Right hindlimb (tissue), 1 donor: Measurements from ENCODE around the gene RALGPS1.

Experiments
- DNase-seq: peaks from one replicate; pipeline ENCODE4 v3.0.0-alpha.2; 2018

Gene RALGPS1

GRCh38 chr9:127229691-127230417 lies 315.3 kb downstream of the RALGPS1 start:
- DNase-seq: no peak

GRCh38 chr9:127231666-127232065 lies 317.1 kb downstream of the RALGPS1 start:
- DNase-seq: no peak

GRCh38 chr9:127232833-127233549 lies 318.4 kb downstream of the RALGPS1 start:
- no peak for DNase-seq

- DNase-seq: no peak
Observed at GRCh38 chr9:127233550-127233949, 319.0 kb downstream of the RALGPS1 start.

GRCh38 chr9:127233989-127234388 lies 319.4 kb downstream of the RALGPS1 start:
- DNase-seq: no peak

- DNase-seq: no peak
Observed at GRCh38 chr9:127237801-127238200, 323.2 kb downstream of the RALGPS1 start.

- no peak for DNase-seq
Observed at GRCh38 chr9:127241354-127241753, 326.8 kb downstream of the RALGPS1 start.

GRCh38 chr9:127244609-127245601 lies 330.3 kb downstream of the RALGPS1 start:
- DNase-seq: peak; percentile 98

GRCh38 chr9:127245637-127246164 lies 331.1 kb downstream of the RALGPS1 start:
- DNase-seq: no peak

- DNase-seq: no peak
Observed at GRCh38 chr9:127248241-127248640, 333.7 kb downstream of the RALGPS1 start.

GRCh38 chr9:127249877-127250276 lies 335.3 kb downstream of the RALGPS1 start:
- no peak for DNase-seq

- DNase-seq: no peak
Observed at GRCh38 chr9:127250896-127251391, 336.4 kb downstream of the RALGPS1 start.

- DNase-seq: no peak
Observed at GRCh38 chr9:127252410-127253318, 338.1 kb downstream of the RALGPS1 start.

GRCh38 chr9:127253446-127253845 lies 338.9 kb downstream of the RALGPS1 start:
- no peak for DNase-seq

- DNase-seq: no peak
Observed at GRCh38 chr9:127255692-127256091, 341.1 kb downstream of the RALGPS1 start.

GRCh38 chr9:127256324-127256723 lies 341.7 kb downstream of the RALGPS1 start:
- DNase-seq: no peak

- DNase-seq: no peak
Observed at GRCh38 chr9:127258606-127259471, 344.3 kb downstream of the RALGPS1 start.

- no peak for DNase-seq
Observed at GRCh38 chr9:127262602-127263001, 348.0 kb downstream of the RALGPS1 start.

- DNase-seq: no peak
Observed at GRCh38 chr9:127263237-127263636, 348.7 kb downstream of the RALGPS1 start.

- no peak for DNase-seq
Observed at GRCh38 chr9:127263664-127264063, 349.1 kb downstream of the RALGPS1 start.
